Gastrocnemius medialis (tissue), 4 donors: Measurements from ENCODE around the gene PRSS8. TPM values are rescaled to one million over a fixed set of nuclear protein-coding genes. Genes with fewer than 3 reads are reported as not detected.
"Not testable (repeated sequence)": the region's sequence is repeated elsewhere in the genome, so short reads cannot be mapped to it uniquely, and the experiment has no call there.

Experiments
- ATAC-seq, 2 donors: fragments of 150-250 bp; one replicate each; pipeline ENCODE4 v1.9.1; 2016
- DNase-seq, 2 donors: peaks; one replicate each; pipeline ENCODE4 v3.0.0-alpha.2; 2019
- H3K27ac ChIP-seq, 4 donors: fragments of 200-600 bp; sonication (generic); 1 replicate in 1 of 4; 2 replicates in 3 of 4; pipeline ENCODE4 v1.5.1; 2016 to 2018; ENCODE audit warnings: mild to moderate bottlenecking in 2 of 4, moderate library complexity in 1 of 4
- H3K27me3 ChIP-seq, 3 donors: fragments of 200-600 bp; sonication (generic) in 2 of 3; 1 replicate in 1 of 3; 2 replicates in 2 of 3; pipeline versions ENCODE4 v1.5.1 to v1.6.0; 2016 to 2019; ENCODE audit warnings: mild to moderate bottlenecking in 1 of 3, moderate library complexity in 1 of 3
- H3K36me3 ChIP-seq, 2 donors: fragments of 200-600 bp; sonication (generic) in 1 of 2; one replicate each; pipeline ENCODE4 v1.5.1; 2017 to 2018
- H3K4me1 ChIP-seq, 2 donors: fragments of 200-600 bp; sonication (generic) in 1 of 2; one replicate each; pipeline ENCODE4 v1.5.1; 2016 to 2017; ENCODE audit warnings: mild to moderate bottlenecking in 2 of 2
- H3K4me3 ChIP-seq, 4 donors: fragments of 200-600 bp; sonication (generic) in 3 of 4; 1 replicate in 1 of 4; 2 replicates in 3 of 4; pipeline ENCODE4 v1.5.1; 2016 to 2019; ENCODE audit warnings: mild to moderate bottlenecking in 2 of 4
- H3K9me3 ChIP-seq, 3 donors: fragments of 200-600 bp; sonication (generic) in 2 of 3; 1 replicate in 1 of 3; 2 replicates in 2 of 3; pipeline ENCODE4 v1.5.1; 2016 to 2019
- CTCF ChIP-seq, 5 experiments: fragments of 450-650 bp in 3 of 5; fragments of 200-600 bp in 2 of 5; sonication (generic) in 2 of 5; IDR thresholded peaks in 4 of 5; conservative IDR thresholded peaks in 1 of 5; 1 replicate in 4 of 5; 2 replicates in 1 of 5; pipeline ENCODE4 v1.5.1; 2016 to 2019; ENCODE audit warnings: antibody characterized with exemption in 5 of 5, mild to moderate bottlenecking in 3 of 5, moderate library complexity in 3 of 5
- POLR2A ChIP-seq, 2 donors: fragments of 450-650 bp; IDR thresholded peaks; one replicate each; pipeline ENCODE4 v1.6.1; 2017; ENCODE audit warnings: antibody characterized with exemption in 2 of 2, mild to moderate bottlenecking in 2 of 2, moderate library complexity in 2 of 2
- in situ Hi-C, 4 donors: fragments of 200-750 bp; cut with MboI; loops; one replicate each; pipeline versions ENCODE4 v1.15.0 to v1.8.0; 2017; ENCODE audit warnings: low sequenced_read_pairs in 4 of 4
- intact Hi-C: fragments of 100-400 bp; cut with DNase I; formaldehyde crosslinking; loops from one replicate; pipeline ENCODE4 v1.15.1; 2023; ENCODE audit warnings: low total_unique reads
- total RNA-seq, 4 donors: library from RNA; depleted of rRNA; stranded (reverse); fragments of >200 nt; gene quantifications; one replicate each; pipeline versions ENCODE4 v1.1.0 to v1.2.3, GENCODE V29; 2016

The PRSS8 gene
- total RNA-seq, 4 donors from 2014 or later = 0.24 to 1.2 TPM; not detected in 2

- Histone ChIP-seq H3K4me1 (peaks cover 17 to 21% of the 10 kb centered on the region in 2 donors), H3K27ac (no peak overlapping the region), H3K27me3 (no peaks in the 10 kb centered on the region), H3K36me3 (no peaks in the 10 kb centered on the region), H3K4me3 (no peak overlapping the region), H3K9me3 (no peaks in the 10 kb centered on the region)
- in situ Hi-C loops = loop anchor here in 2 of 4 donors (25.0 kb wide), 1 partner anchor 685 kb away; the partner anchor contains the start of gene ZNF267 (in 2 of the 2)
- TF ChIP-seq POLR2A (IDR thresholded peaks at IDR 0.05) = no peak
- no peak for TF ChIP-seq CTCF (IDR thresholded peaks at IDR 0.05 in 4 of 5, conservative IDR thresholded peaks at IDR 0.05 in 1 of 5)
- intact Hi-C loops = no loop called here
- DNase-seq = no peak
- ATAC-seq = no peak
Observed at GRCh38 chr16:31177136-31177535, 41.6 kb upstream of the PRSS8 start.

- H3K36me3 ChIP-seq, ATAC-seq, H3K27me3 ChIP-seq, H3K27ac ChIP-seq, intact Hi-C loops, H3K4me1 ChIP-seq, H3K4me3 ChIP-seq, DNase-seq, H3K9me3 ChIP-seq: not testable (repeated sequence)
- in situ Hi-C loops = loop anchor here in 2 of 4 donors (25.0 kb wide), 2 partner anchors 158 to 183 kb away; partner anchors contain the start of genes HSD3B7 (in 1 of the 2) and STX1B (in 1 of the 2)
Observed at GRCh38 chr16:31170048-31170447, 34.5 kb upstream of the PRSS8 start.

- DNase-seq = no peak
- no peak for ATAC-seq
- no peaks in the 10 kb centered on the region for H3K4me1 ChIP-seq
- TF ChIP-seq POLR2A (IDR thresholded peaks at IDR 0.05) (no peak), CTCF (IDR thresholded peaks at IDR 0.05 in 4 of 5, conservative IDR thresholded peaks at IDR 0.05 in 1 of 5) (no peak)
- no peak overlapping the region for H3K27ac ChIP-seq
- no peaks in the 10 kb centered on the region for H3K27me3 ChIP-seq
- in situ Hi-C loops (loop anchor here in 2 of 4 donors (25.0 kb wide), 2 partner anchors 157 to 182 kb away; partner anchors contain the start of genes HSD3B7 (in 1 of the 2) and STX1B (in 1 of the 2)), intact Hi-C loops (no loop called here)
- no peaks in the 10 kb centered on the region for H3K9me3 ChIP-seq
- no peaks in the 10 kb centered on the region for H3K36me3 ChIP-seq
- H3K4me3 ChIP-seq = no peak overlapping the region
Observed at GRCh38 chr16:31168848-31169247, 33.3 kb upstream of the PRSS8 start.

GRCh38 chr16:31167315-31167714, 31.8 kb upstream of the PRSS8 start:
- H3K9me3 ChIP-seq = no peaks in the 10 kb centered on the region
- TF ChIP-seq POLR2A (IDR thresholded peaks at IDR 0.05) (no peak), CTCF (IDR thresholded peaks at IDR 0.05 in 4 of 5, conservative IDR thresholded peaks at IDR 0.05 in 1 of 5) (no peak)
- H3K4me1 ChIP-seq = no peaks in the 10 kb centered on the region
- H3K36me3 ChIP-seq = no peaks in the 10 kb centered on the region
- in situ Hi-C loops (loop anchor here in 2 of 4 donors (25.0 kb wide), 2 partner anchors 155 to 180 kb away; partner anchors contain the start of genes HSD3B7 (in 1 of the 2) and STX1B (in 1 of the 2)), intact Hi-C loops (no loop called here)
- no peak overlapping the region for H3K4me3 ChIP-seq
- ATAC-seq (no peak), DNase-seq (no peak)
- no peak overlapping the region for H3K27ac ChIP-seq
- H3K27me3 ChIP-seq = no peaks in the 10 kb centered on the region

- H3K27ac ChIP-seq = no peak overlapping the region
- in situ Hi-C loops (loop anchor here in 2 of 4 donors (10.0 to 25.0 kb wide), 3 partner anchors 62 to 170 kb away; partner anchors contain the start of genes HSD3B7 (in 1 of the 2), STX1B (in 1 of the 2) and VKORC1 (in 1 of the 2)), intact Hi-C loops (no loop called here)
- DNase-seq (no peak), ATAC-seq (no peak)
- no peaks in the 10 kb centered on the region for H3K4me1 ChIP-seq
- no peaks in the 10 kb centered on the region for H3K36me3 ChIP-seq
- H3K4me3 ChIP-seq = no peak overlapping the region
- TF ChIP-seq CTCF (IDR thresholded peaks at IDR 0.05 in 4 of 5, conservative IDR thresholded peaks at IDR 0.05 in 1 of 5) (no peak), POLR2A (IDR thresholded peaks at IDR 0.05) (no peak)
- H3K27me3 ChIP-seq = no peaks in the 10 kb centered on the region
- H3K9me3 ChIP-seq = no peaks in the 10 kb centered on the region
Observed at GRCh38 chr16:31157136-31157535, 21.6 kb upstream of the PRSS8 start.

GRCh38 chr16:31150976-31151375, 15.4 kb upstream of the PRSS8 start:
- H3K36me3 ChIP-seq, H3K27me3 ChIP-seq, H3K4me3 ChIP-seq, H3K4me1 ChIP-seq, intact Hi-C loops, DNase-seq, ATAC-seq, H3K9me3 ChIP-seq: not testable (repeated sequence)
- peak overlapping the region in 2 of 4 donors; percentile 46 to 60 for H3K27ac ChIP-seq
- in situ Hi-C loops = loop anchor here in 2 of 4 donors (10.0 to 25.0 kb wide), 3 partner anchors 56 to 164 kb away; partner anchors contain the start of genes HSD3B7 (in 1 of the 2), STX1B (in 1 of the 2) and VKORC1 (in 1 of the 2)
